IMR-90 (cell line): ENCODE data around the gene MAGI1. TPM values are rescaled to one million over a fixed set of nuclear protein-coding genes. Genes with fewer than 3 reads are reported as not detected.

ENCODE experiments used
- ATAC-seq: fragments of 200-7000 bp; cut with Tn5 transposase; 2 replicates; pipeline ENCODE4 v1.9.1; 2020; ENCODE audit warnings: low read depth, mild to moderate bottlenecking, moderate library complexity
- BruUV-seq: library from RNA; stranded (reverse); fragments of 400-500 nt; replicated peaks from 2 replicates; lab custom pipeline; 2021; lab: Mats Ljungman, UMichigan
- CTCF ChIA-PET: fragments of 300-600 bp; formaldehyde crosslinking; extraction: SDS; loops from one replicate; lab custom pipeline; 2021; ENCODE audit warnings: antibody characterized with exemption; lab: Yijun Ruan, JAX
- POLR2A ChIA-PET: fragments of 300-600 bp; sonication (Branson Sonifier 250); formaldehyde crosslinking; loops from one replicate; lab custom pipeline; 2022; ENCODE audit warnings: antibody characterized with exemption; ENCODE audit not compliant: unreplicated experiment; lab: Charles Lee
- DNase-seq: peaks from one replicate; pipeline ENCODE4 v3.0.0; 2013
- H2AFZ ChIP-seq: replicated peaks from 2 replicates; pipeline ENCODE3; 2013; ENCODE audit warnings: low read length, mild to moderate bottlenecking; ENCODE audit not compliant: poor library complexity
- H2AK5ac ChIP-seq: 2 replicates; pipeline ENCODE4 v1.6.1; 2013; ENCODE audit warnings: low read depth, low read length, inconsistent platforms
- H2AK9ac ChIP-seq: replicated peaks from 2 replicates; pipeline ENCODE3; 2013; ENCODE audit warnings: mild to moderate bottlenecking, low read depth, low read length, moderate library complexity; ENCODE audit not compliant: poor library complexity
- H2BK120ac ChIP-seq: 2 replicates; pipeline ENCODE4 v1.6.1; 2013; ENCODE audit warnings: low read depth, low read length, inconsistent platforms
- H2BK15ac ChIP-seq: 3 replicates; pipeline ENCODE4 v1.6.1; 2013; ENCODE audit warnings: low read depth, low read length, inconsistent platforms
- H2BK20ac ChIP-seq: 2 replicates; pipeline ENCODE4 v1.6.1; 2013; ENCODE audit warnings: low read depth, mild to moderate bottlenecking, inconsistent platforms, low read length, moderate library complexity
- H2BK5ac ChIP-seq: 2 replicates; pipeline ENCODE4 v1.6.1; 2013; ENCODE audit warnings: mild to moderate bottlenecking, low read depth, low read length, inconsistent platforms; ENCODE audit not compliant: poor library complexity, severe bottlenecking
- H3K14ac ChIP-seq: replicated peaks from 2 replicates; pipeline ENCODE4 v1.6.1; 2013; ENCODE audit warnings: low read depth, low read length, inconsistent platforms
- H3K18ac ChIP-seq: 2 replicates; pipeline ENCODE4 v1.6.1; 2013; ENCODE audit warnings: low read depth, low read length, control low read depth
- H3K23ac ChIP-seq: 2 replicates; pipeline ENCODE4 v1.6.1; 2013; ENCODE audit warnings: low read depth, low read length, inconsistent platforms
- H3K27ac ChIP-seq: 2 replicates; pipeline ENCODE4 v1.5.1; 2013; ENCODE audit warnings: mild to moderate bottlenecking, control low read depth, low read length; ENCODE audit not compliant: insufficient read depth
- H3K27me3 ChIP-seq: 2 replicates; pipeline ENCODE4 v1.6.1; 2013; ENCODE audit warnings: low read length; ENCODE audit not compliant: control insufficient read depth, insufficient read depth
- H3K36me3 ChIP-seq: 2 replicates; pipeline ENCODE4 v1.6.1; 2013; ENCODE audit warnings: low read length, mixed read lengths; ENCODE audit not compliant: control insufficient read depth, insufficient read depth
- H3K4ac ChIP-seq: 2 replicates; pipeline ENCODE4 v1.6.1; 2013; ENCODE audit warnings: low read depth, low read length, inconsistent platforms
- H3K4me1 ChIP-seq: 2 replicates; pipeline ENCODE4 v1.6.1; 2013; ENCODE audit warnings: low read length, mixed read lengths; ENCODE audit not compliant: control insufficient read depth, insufficient read depth
- H3K4me2 ChIP-seq: 2 replicates; pipeline ENCODE4 v1.6.1; 2013; ENCODE audit warnings: low read depth, mild to moderate bottlenecking, control low read depth, low read length, moderate library complexity
- H3K4me3 ChIP-seq: 2 replicates; pipeline ENCODE4 v1.5.1; 2013; ENCODE audit warnings: low read depth, mild to moderate bottlenecking, control low read depth, low read length, moderate library complexity; ENCODE audit not compliant: insufficient read depth
- H3K56ac ChIP-seq: 2 replicates; pipeline ENCODE4 v1.6.1; 2013; ENCODE audit warnings: low read length, inconsistent platforms; ENCODE audit not compliant: insufficient read depth; ENCODE audit errors: extremely low read depth
- H3K79me1 ChIP-seq, 2 experiments: 2 replicates each; pipeline ENCODE4 v1.6.1; 2013; ENCODE audit warnings: low read length in 2 of 2, inconsistent platforms in 1 of 2, low read depth in 1 of 2
- H3K9ac ChIP-seq: 2 replicates; pipeline ENCODE4 v1.6.1; 2013; ENCODE audit warnings: low read depth, low read length, control low read depth
- H3K9me1 ChIP-seq: 2 replicates; pipeline ENCODE4 v1.6.1; 2013; ENCODE audit warnings: low read length, inconsistent platforms; ENCODE audit not compliant: insufficient read depth
- H3K9me3 ChIP-seq: 2 replicates; pipeline ENCODE4 v1.6.1; 2013; ENCODE audit warnings: low read length; ENCODE audit not compliant: control insufficient read depth, insufficient read depth
- H4K20me1 ChIP-seq: 2 replicates; pipeline ENCODE4 v1.6.1; 2013; ENCODE audit warnings: low read length, inconsistent platforms; ENCODE audit not compliant: insufficient read depth
- H4K5ac ChIP-seq: 2 replicates; pipeline ENCODE4 v1.6.1; 2013; ENCODE audit warnings: mild to moderate bottlenecking, low read depth, low read length, control low read depth
- H4K8ac ChIP-seq, 2 experiments: 2 replicates each; pipeline ENCODE4 v1.6.1; 2013; ENCODE audit warnings: low read depth in 2 of 2, low read length in 2 of 2, control low read depth in 1 of 2, inconsistent platforms in 1 of 2
- H4K91ac ChIP-seq: 2 replicates; pipeline ENCODE4 v1.6.1; 2013; ENCODE audit warnings: low read depth, low read length, inconsistent platforms; ENCODE audit not compliant: insufficient read depth
- BHLHE40 ChIP-seq: fragments of 150-350 bp; IDR thresholded peaks from 2 replicates; pipeline ENCODE4 v1.6.1; 2016; ENCODE audit warnings: mild to moderate bottlenecking, low read depth, low read length
- FOS ChIP-seq: fragments of 150-350 bp; IDR thresholded peaks from 2 replicates; pipeline ENCODE4 v1.6.1; 2016; ENCODE audit warnings: low read depth, low read length
- MXI1 ChIP-seq: IDR thresholded peaks from 2 replicates; pipeline ENCODE4 v1.6.1; 2012; ENCODE audit warnings: low read depth, mild to moderate bottlenecking, low read length, moderate library complexity, borderline replicate concordance
- NFE2L2 ChIP-seq: fragments of 150-350 bp; IDR thresholded peaks from 2 replicates; pipeline ENCODE4 v1.6.1; 2016; ENCODE audit warnings: low read depth, mild to moderate bottlenecking, low read length
- POLR2A ChIP-seq: IDR thresholded peaks from 2 replicates; pipeline ENCODE4 v1.6.1; 2012; ENCODE audit warnings: mild to moderate bottlenecking, low read depth, low read length
- RAD21 ChIP-seq: IDR thresholded peaks from 2 replicates; pipeline ENCODE4 v1.6.1; 2012; ENCODE audit warnings: low read length, improper control_type of control experiment
- RCOR1 ChIP-seq: IDR thresholded peaks from 2 replicates; pipeline ENCODE4 v1.6.1; 2012; ENCODE audit warnings: mild to moderate bottlenecking, low read length, improper control_type of control experiment; ENCODE audit not compliant: insufficient replicate concordance
- RFX5 ChIP-seq: IDR thresholded peaks from 2 replicates; pipeline ENCODE4 v1.8.0; 2012; ENCODE audit warnings: low read depth, mild to moderate bottlenecking, low read length, moderate library complexity
- WGBS, 2 experiments: methylation state at CpG; one replicate each; pipeline versions ENCODE4 v1.1.5 to v1.1.7; 2013; ENCODE audit warnings: missing lambda C conversion rate in 2 of 2; ENCODE audit not compliant: insufficient read length in 1 of 2; ENCODE audit errors: extremely low coverage in 2 of 2; 5-methylcytosine and 5-hydroxymethylcytosine counted together
- dilution Hi-C: fragments of 300-500 bp; cut with HindIII; formaldehyde crosslinking; loops from one replicate; pipeline ENCODE4 v1.14.3; 2018; ENCODE audit warnings: low sequenced_read_pairs; ENCODE audit not compliant: unreplicated experiment
- in situ Hi-C: fragments of 300-500 bp; cut with MboI; formaldehyde crosslinking; loops from 3 replicates; pipeline ENCODE4 v1.14.3; 2019; ENCODE audit warnings: low sequenced_read_pairs, inconsistent platforms, mixed read lengths
- intact Hi-C: fragments of 100-400 bp; cut with micrococcal nuclease; formaldehyde crosslinking; loops from 2 replicates; pipeline ENCODE4 v1.10.0; 2022
- polyA plus RNA-seq, 3 experiments: library from polyadenylated mRNA; depleted of rRNA; stranded (reverse); fragments of >200 nt; gene quantifications; 2 replicates each; pipeline ENCODE4 v1.2.3, GENCODE V29; 2012; ENCODE audit warnings: low replicate concordance in 1 of 3
- total RNA-seq: library from RNA; depleted of rRNA; stranded (reverse); fragments of >200 nt; gene quantifications from 2 replicates; pipeline ENCODE4 v1.2.3, GENCODE V29; 2012
- TF ChIP-seq, protein P1 (sequence below): fragments of 150-350 bp; IDR thresholded peaks from 2 replicates; pipeline ENCODE4 v1.6.1; 2016; ENCODE audit warnings: low read depth, mild to moderate bottlenecking, low read length, moderate library complexity, borderline replicate concordance
- TF ChIP-seq, protein P2 (sequence below): fragments of 150-350 bp; IDR thresholded peaks from 2 replicates; pipeline ENCODE4 v1.6.1; 2017; ENCODE audit warnings: mild to moderate bottlenecking, antibody characterized with exemption, low read length, low read depth

Gene MAGI1
- total and polyA plus RNA-seq, 2 of the 4 experiments (the other 2 are of a cell fraction), result 14.5 to 24.2 TPM

DNA sequence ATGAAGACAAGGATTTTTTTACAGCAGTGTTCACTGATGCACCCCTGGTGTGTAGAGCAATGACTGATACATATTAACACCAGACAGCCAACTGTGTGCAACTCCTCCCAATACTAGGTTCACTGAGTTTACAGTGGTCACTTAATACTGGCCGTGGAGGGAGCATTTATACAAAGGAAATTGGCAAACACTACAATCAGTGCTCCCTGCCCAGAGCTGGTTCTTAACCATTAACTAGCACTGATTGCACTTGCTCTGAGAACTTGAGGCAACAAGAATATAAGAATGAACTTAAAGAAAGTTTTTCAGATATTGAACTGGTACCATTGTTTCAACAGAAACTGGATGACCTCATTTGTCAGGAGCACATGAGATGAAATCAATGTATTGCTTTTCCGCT, 110.6 kb downstream of the MAGI1 start:
- no peak for DNase-seq
- Histone ChIP-seq H3K9me1 (no peaks in the 10 kb centered on the region), H3K4ac (no peak overlapping the region), H2BK120ac (no peak overlapping the region), H3K79me1 (peaks cover 21 to 49% of the 10 kb centered on the region in 2 experiments), H3K9me3 (peaks cover 2% of the 10 kb centered on the region), H2AK9ac (no peak overlapping the region), H3K27ac (no peak overlapping the region), H3K18ac (no peak overlapping the region), H3K14ac (0 out of 2 replicates have a peak overlapping the region, but pooled peaks have one; percentile 4), H4K5ac (no peak overlapping the region), H3K4me2 (no peak overlapping the region), H2BK15ac (no peak overlapping the region), H2AK5ac (no peak overlapping the region), H2BK20ac (no peak overlapping the region), H3K56ac (no peak overlapping the region), H3K9ac (no peak overlapping the region), H2BK5ac (no peak overlapping the region), H3K23ac (no peak overlapping the region), H4K8ac (no peak overlapping the region), H3K4me1 (peaks cover 2% of the 10 kb centered on the region; the same call in 1 of the 2 replicates), H4K91ac (no peak overlapping the region), H2AFZ (no peak overlapping the region), H3K36me3 (no peaks in the 10 kb centered on the region), H3K27me3 (no peaks in the 10 kb centered on the region), H4K20me1 (peaks cover 16% of the 10 kb centered on the region; the same call in 1 of the 2 replicates), H3K4me3 (no peak overlapping the region)
- BruUV-seq, result no TSS peak
- dilution Hi-C loops (no loop called here), in situ Hi-C loops (no loop called here), intact Hi-C loops (no loop called here)
- no peak for ATAC-seq
- TF ChIP-seq RCOR1 (no peak), RAD21 (no peak), POLR2A (no peak), RFX5 (no peak), MXI1 (no peak), NFE2L2 (no peak), FOS (no peak), BHLHE40 (no peak)
- TF ChIP-seq, protein P1, sequence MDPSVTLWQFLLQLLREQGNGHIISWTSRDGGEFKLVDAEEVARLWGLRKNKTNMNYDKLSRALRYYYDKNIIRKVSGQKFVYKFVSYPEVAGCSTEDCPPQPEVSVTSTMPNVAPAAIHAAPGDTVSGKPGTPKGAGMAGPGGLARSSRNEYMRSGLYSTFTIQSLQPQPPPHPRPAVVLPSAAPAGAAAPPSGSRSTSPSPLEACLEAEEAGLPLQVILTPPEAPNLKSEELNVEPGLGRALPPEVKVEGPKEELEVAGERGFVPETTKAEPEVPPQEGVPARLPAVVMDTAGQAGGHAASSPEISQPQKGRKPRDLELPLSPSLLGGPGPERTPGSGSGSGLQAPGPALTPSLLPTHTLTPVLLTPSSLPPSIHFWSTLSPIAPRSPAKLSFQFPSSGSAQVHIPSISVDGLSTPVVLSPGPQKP, result no peak
- TF ChIP-seq, protein P2, sequence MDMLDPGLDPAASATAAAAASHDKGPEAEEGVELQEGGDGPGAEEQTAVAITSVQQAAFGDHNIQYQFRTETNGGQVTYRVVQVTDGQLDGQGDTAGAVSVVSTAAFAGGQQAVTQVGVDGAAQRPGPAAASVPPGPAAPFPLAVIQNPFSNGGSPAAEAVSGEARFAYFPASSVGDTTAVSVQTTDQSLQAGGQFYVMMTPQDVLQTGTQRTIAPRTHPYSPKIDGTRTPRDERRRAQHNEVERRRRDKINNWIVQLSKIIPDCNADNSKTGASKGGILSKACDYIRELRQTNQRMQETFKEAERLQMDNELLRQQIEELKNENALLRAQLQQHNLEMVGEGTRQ, result no peak
- ChIA-PET CTCF (no interaction called here), POLR2A (no interaction called here)
- WGBS, 2 experiments, result no CpG with 5 or more reads among the region's 2 CpGs
